Osteoblast (primary cell): ENCODE results near the gene ARHGAP42. TPM values are rescaled to one million over a fixed set of nuclear protein-coding genes. Genes with fewer than 3 reads are reported as not detected.

Experiments used
- DNase-seq: peaks from one replicate; pipeline ENCODE4 v3.0.0; 2011; ENCODE audit warnings: low spot score, mixed read lengths; ENCODE audit not compliant: insufficient read length; ENCODE audit errors: missing footprints
- H2AFZ ChIP-seq: 2 replicates; pipeline ENCODE4 v1.6.0; 2011; ENCODE audit warnings: mild to moderate bottlenecking, low read length
- H3K27ac ChIP-seq: 2 replicates; pipeline ENCODE4 v1.5.1; 2011; ENCODE audit warnings: mild to moderate bottlenecking, low read depth, low read length, moderate library complexity
- H3K27me3 ChIP-seq: 2 replicates; pipeline ENCODE4 v1.6.0; 2012; ENCODE audit warnings: mild to moderate bottlenecking, control low read depth, inconsistent platforms, low read length, moderate library complexity; ENCODE audit not compliant: insufficient read depth
- H3K36me3 ChIP-seq: 2 replicates; pipeline ENCODE4 v1.5.1; 2011; ENCODE audit warnings: mild to moderate bottlenecking, low read length, control low read depth, moderate library complexity; ENCODE audit not compliant: insufficient read depth
- H3K4me1 ChIP-seq: 2 replicates; pipeline ENCODE4 v1.5.1; 2011; ENCODE audit warnings: mild to moderate bottlenecking, low read length, control low read depth, moderate library complexity; ENCODE audit not compliant: insufficient read depth
- H3K4me2 ChIP-seq: 2 replicates; pipeline ENCODE4 v1.6.0; 2011; ENCODE audit warnings: mild to moderate bottlenecking, low read length; ENCODE audit not compliant: insufficient read depth
- H3K4me3 ChIP-seq: fragments of 200-600 bp; sonication (generic); 3 replicates; pipeline ENCODE4 v1.5.1; 2012; ENCODE audit warnings: mild to moderate bottlenecking, low read length, inconsistent platforms; ENCODE audit not compliant: insufficient read depth
- H3K79me2 ChIP-seq: 2 replicates; pipeline ENCODE4 v1.6.0; 2012; ENCODE audit warnings: mild to moderate bottlenecking, low read length, control low read depth, inconsistent platforms; ENCODE audit not compliant: insufficient read depth
- H3K9me3 ChIP-seq: 2 replicates; pipeline ENCODE4 v1.5.1; 2011; ENCODE audit warnings: low read depth, low read length, control low read depth
- H4K20me1 ChIP-seq: 2 replicates; pipeline ENCODE4 v1.6.0; 2012; ENCODE audit warnings: mild to moderate bottlenecking, low read length, control low read depth; ENCODE audit not compliant: insufficient read depth
- total RNA-seq: library from RNA; depleted of rRNA; stranded (reverse); fragments of >200 nt; gene quantifications from 2 replicates; pipeline ENCODE4 v1.2.3, GENCODE V29; 2012
- TF ChIP-seq, protein P1 (sequence below): IDR thresholded peaks from 2 replicates; pipeline ENCODE4 v1.5.1; 2011; ENCODE audit warnings: mild to moderate bottlenecking, low read depth, low read length, moderate library complexity; ENCODE audit errors: extremely low read depth

Gene ARHGAP42
- total RNA-seq, 1 donor = 9.4 TPM

DNA sequence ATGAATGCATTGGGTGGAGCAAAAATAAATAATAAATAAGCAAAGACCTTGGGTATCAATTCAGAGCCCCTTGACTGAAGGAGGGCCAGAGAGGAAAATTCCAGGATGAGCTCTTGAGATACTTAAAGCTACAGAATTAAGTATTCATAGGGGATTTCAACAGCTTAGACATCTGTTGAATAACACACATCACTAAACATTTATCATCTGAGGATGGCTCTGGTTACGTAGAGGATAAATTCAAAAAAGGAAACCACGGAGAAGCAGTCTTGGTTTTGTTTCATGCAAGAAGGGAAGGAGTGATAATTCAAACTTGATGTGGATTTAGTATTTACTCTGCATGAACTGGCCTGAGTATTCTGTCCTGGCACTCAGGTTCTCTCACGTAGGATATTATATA lies 29.8 kb downstream of the ARHGAP42 start:
- H3K27me3 ChIP-seq = no peaks in the 10 kb centered on the region
- no peaks in the 10 kb centered on the region for H3K36me3 ChIP-seq
- no peak overlapping the region for H3K27ac ChIP-seq
- TF ChIP-seq, protein P1, sequence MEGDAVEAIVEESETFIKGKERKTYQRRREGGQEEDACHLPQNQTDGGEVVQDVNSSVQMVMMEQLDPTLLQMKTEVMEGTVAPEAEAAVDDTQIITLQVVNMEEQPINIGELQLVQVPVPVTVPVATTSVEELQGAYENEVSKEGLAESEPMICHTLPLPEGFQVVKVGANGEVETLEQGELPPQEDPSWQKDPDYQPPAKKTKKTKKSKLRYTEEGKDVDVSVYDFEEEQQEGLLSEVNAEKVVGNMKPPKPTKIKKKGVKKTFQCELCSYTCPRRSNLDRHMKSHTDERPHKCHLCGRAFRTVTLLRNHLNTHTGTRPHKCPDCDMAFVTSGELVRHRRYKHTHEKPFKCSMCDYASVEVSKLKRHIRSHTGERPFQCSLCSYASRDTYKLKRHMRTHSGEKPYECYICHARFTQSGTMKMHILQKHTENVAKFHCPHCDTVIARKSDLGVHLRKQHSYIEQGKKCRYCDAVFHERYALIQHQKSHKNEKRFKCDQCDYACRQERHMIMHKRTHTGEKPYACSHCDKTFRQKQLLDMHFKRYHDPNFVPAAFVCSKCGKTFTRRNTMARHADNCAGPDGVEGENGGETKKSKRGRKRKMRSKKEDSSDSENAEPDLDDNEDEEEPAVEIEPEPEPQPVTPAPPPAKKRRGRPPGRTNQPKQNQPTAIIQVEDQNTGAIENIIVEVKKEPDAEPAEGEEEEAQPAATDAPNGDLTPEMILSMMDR = no peak
- H3K9me3 ChIP-seq = no peaks in the 10 kb centered on the region
- peaks cover 11% of the 10 kb centered on the region for H3K4me1 ChIP-seq
- H3K79me2 ChIP-seq = no peaks in the 10 kb centered on the region
- no peak for DNase-seq
- H3K4me3 ChIP-seq = no peak overlapping the region
- no peaks in the 10 kb centered on the region for H4K20me1 ChIP-seq
- H2AFZ ChIP-seq = no peak overlapping the region
- no peak overlapping the region for H3K4me2 ChIP-seq

DNA sequence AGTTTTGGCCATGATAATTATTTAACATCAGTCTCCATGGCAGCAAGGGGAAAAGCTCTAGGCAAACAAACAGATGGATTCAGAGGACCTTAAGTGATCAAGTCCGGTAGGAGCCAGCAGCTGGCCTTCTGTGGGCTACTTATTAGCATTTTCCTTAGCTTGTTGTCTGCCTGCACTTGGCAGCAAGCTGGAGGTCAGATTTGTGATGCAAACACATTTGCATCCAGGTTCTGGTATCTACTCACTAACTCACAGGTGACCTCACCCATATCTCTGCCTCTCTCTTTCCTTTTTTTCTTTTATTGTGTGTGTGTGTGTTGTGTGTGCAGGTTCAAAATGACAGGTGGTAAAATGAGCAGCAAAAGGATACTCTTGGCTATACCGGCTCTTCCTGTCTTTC lies 32.3 kb downstream of the ARHGAP42 start:
- Histone ChIP-seq H3K4me2 (peak overlapping the region; percentile 43), H4K20me1 (no peaks in the 10 kb centered on the region), H3K27ac (peak overlapping the region; percentile 18), H3K4me3 (no peak overlapping the region), H3K4me1 (peaks cover 11% of the 10 kb centered on the region), H2AFZ (no peak overlapping the region), H3K9me3 (no peaks in the 10 kb centered on the region), H3K79me2 (no peaks in the 10 kb centered on the region), H3K27me3 (no peaks in the 10 kb centered on the region), H3K36me3 (no peaks in the 10 kb centered on the region)
- DNase-seq = no peak
- TF ChIP-seq, protein P1 = no peak

DNA sequence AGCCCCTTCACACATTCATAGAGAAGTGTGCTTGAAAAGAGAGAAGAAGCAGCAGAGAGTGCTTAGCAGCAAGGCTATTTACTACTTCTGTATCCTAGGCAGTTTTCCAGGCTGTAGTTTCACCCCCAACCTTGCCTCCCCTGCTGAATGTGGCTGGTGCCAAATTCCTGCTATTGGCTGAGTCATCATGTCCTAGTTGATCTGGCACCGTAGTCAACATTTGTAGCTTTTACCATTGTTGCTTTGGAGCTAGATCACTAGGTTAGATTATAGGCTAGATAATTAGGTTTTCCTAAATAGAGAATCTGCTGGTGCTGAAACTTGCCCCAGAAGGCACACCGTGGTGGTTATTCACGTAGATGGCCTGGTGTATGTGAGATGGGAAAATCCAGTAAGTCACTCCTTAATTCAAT lies 32.7 kb downstream of the ARHGAP42 start:
- no peaks in the 10 kb centered on the region for H3K79me2 ChIP-seq
- no peaks in the 10 kb centered on the region for H3K9me3 ChIP-seq
- peak overlapping the region; percentile 43 for H3K4me2 ChIP-seq
- no peaks in the 10 kb centered on the region for H3K36me3 ChIP-seq
- H4K20me1 ChIP-seq = no peaks in the 10 kb centered on the region
- H3K4me1 ChIP-seq = peaks cover 11% of the 10 kb centered on the region
- no peaks in the 10 kb centered on the region for H3K27me3 ChIP-seq
- H2AFZ ChIP-seq = no peak overlapping the region
- TF ChIP-seq, protein P1 = no peak
- H3K4me3 ChIP-seq = no peak overlapping the region
- peak overlapping the region; percentile 18 for H3K27ac ChIP-seq
- DNase-seq = peak; percentile 81

DNA sequence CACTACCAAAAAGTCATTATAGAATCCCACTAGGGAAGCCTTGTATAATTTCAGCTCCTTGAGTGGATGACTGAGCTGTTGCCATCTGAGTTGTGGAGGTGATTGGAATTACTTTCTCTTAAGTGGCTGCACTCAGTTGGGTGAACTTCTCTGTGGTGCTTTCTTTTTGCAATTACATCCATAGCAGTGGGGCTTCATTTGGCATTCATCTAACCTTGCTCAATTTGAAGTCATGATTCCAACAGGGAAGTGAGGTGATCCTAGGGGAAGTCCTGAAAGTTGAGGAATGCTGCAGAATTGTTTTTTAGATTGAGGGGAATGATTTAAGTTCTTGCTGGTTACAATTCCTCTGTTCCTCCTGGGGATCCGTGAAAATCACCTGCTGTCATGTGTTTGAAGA lies 39.6 kb downstream of the ARHGAP42 start:
- TF ChIP-seq, protein P1 = no peak
- no peak overlapping the region for H3K4me2 ChIP-seq
- no peaks in the 10 kb centered on the region for H3K4me1 ChIP-seq
- no peak overlapping the region for H3K27ac ChIP-seq
- H2AFZ ChIP-seq = no peak overlapping the region
- H3K9me3 ChIP-seq = no peaks in the 10 kb centered on the region
- no peaks in the 10 kb centered on the region for H3K27me3 ChIP-seq
- no peak for DNase-seq
- no peaks in the 10 kb centered on the region for H3K79me2 ChIP-seq
- no peak overlapping the region for H3K4me3 ChIP-seq
- no peaks in the 10 kb centered on the region for H4K20me1 ChIP-seq
- H3K36me3 ChIP-seq = no peaks in the 10 kb centered on the region
